Spleen (tissue), 11 donors: ENCODE results near the gene TAT. TPM values are rescaled to one million over a fixed set of nuclear protein-coding genes. Genes with fewer than 3 reads are reported as not detected.
"Not testable (repeated sequence)": the region's sequence is repeated elsewhere in the genome, so short reads cannot be mapped to it uniquely, and the experiment has no call there.

Source experiments
- DNase-seq: peaks from one replicate; pipeline ENCODE4 v3.0.0-alpha.2; 2020
- H3K27ac ChIP-seq, 8 donors: fragments of 200-600 bp; sonication (generic) in 7 of 8; 1 replicate in 4 of 8; 2 replicates in 4 of 8; pipeline versions ENCODE4 v1.5.0 to v1.8.0; 2016 to 2021; ENCODE audit warnings: inconsistent platforms in 4 of 8, mild to moderate bottlenecking in 4 of 8, moderate library complexity in 1 of 8
- H3K27me3 ChIP-seq, 7 donors: fragments of 200-600 bp; sonication (generic) in 6 of 7; replicated peaks in 1 of 7; 1 replicate in 4 of 7; 2 replicates in 3 of 7; pipeline versions ENCODE4 v1.5.0 to v1.8.0; 2016 to 2021; ENCODE audit warnings: inconsistent platforms in 3 of 7, mild to moderate bottlenecking in 1 of 7
- H3K36me3 ChIP-seq, 6 donors: fragments of 200-600 bp; sonication (generic) in 5 of 6; 1 replicate in 4 of 6; 2 replicates in 2 of 6; pipeline versions ENCODE4 v1.5.0 to v1.8.0; 2016 to 2021; ENCODE audit warnings: inconsistent platforms in 2 of 6
- H3K4me1 ChIP-seq, 6 donors: fragments of 200-600 bp; sonication (generic) in 5 of 6; 1 replicate in 3 of 6; 2 replicates in 3 of 6; pipeline versions ENCODE4 v1.5.0 to v1.8.0; 2016 to 2021; ENCODE audit warnings: inconsistent platforms in 3 of 6
- H3K4me3 ChIP-seq, 8 donors: fragments of 200-600 bp; sonication (generic) in 7 of 8; 1 replicate in 4 of 8; 2 replicates in 4 of 8; pipeline versions ENCODE4 v1.5.0 to v1.8.0; 2016 to 2021; ENCODE audit warnings: inconsistent platforms in 4 of 8, mild to moderate bottlenecking in 4 of 8, moderate library complexity in 2 of 8
- H3K9me3 ChIP-seq, 8 donors: fragments of 200-600 bp; sonication (generic) in 7 of 8; 1 replicate in 4 of 8; 2 replicates in 4 of 8; pipeline versions ENCODE4 v1.5.0 to v1.8.0; 2016 to 2021; ENCODE audit warnings: inconsistent platforms in 4 of 8
- CTCF ChIP-seq, 11 experiments: fragments of 200-600 bp in 7 of 11; fragments of 450-650 bp in 4 of 11; sonication (generic) in 4 of 11; IDR thresholded peaks in 8 of 11; conservative IDR thresholded peaks in 3 of 11; 1 replicate in 7 of 11; 2 replicates in 4 of 11; pipeline versions ENCODE4 v1.4.0 to v1.8.0; 2016 to 2021; ENCODE audit warnings: antibody characterized with exemption in 11 of 11, inconsistent platforms in 4 of 11, mild to moderate bottlenecking in 1 of 11
- POLR2A ChIP-seq, 3 donors: fragments of 450-650 bp; IDR thresholded peaks; one replicate each; pipeline ENCODE4 v1.5.1; 2017; ENCODE audit warnings: antibody characterized with exemption in 3 of 3, mild to moderate bottlenecking in 1 of 3
- POLR2AphosphoS5 ChIP-seq, 3 donors: sonication (generic); formaldehyde crosslinking; IDR thresholded peaks; one replicate each; pipeline ENCODE4 v1.5.1; 2017; ENCODE audit warnings: antibody characterized with exemption in 3 of 3
- WGBS, 5 donors: extraction: QIAGEN DNeasy Blood & Tissue Kit in 3 of 5; methylation state at CpG; one replicate each; pipeline versions ENCODE4 v1.1.5 to v1.1.7; 2013 to 2018; 5-methylcytosine and 5-hydroxymethylcytosine counted together
- intact Hi-C: fragments of 100-400 bp; cut with DNase I; formaldehyde crosslinking; loops from one replicate; pipeline ENCODE4 v1.15.0; 2023; ENCODE audit warnings: low total_unique reads
- polyA plus RNA-seq, 3 donors: library from polyadenylated mRNA; stranded (reverse); fragments of 200-250 nt; gene quantifications; one replicate each; pipeline ENCODE4 v1.2.1, GENCODE V29; 2013
- total RNA-seq, 7 donors: library from RNA; depleted of rRNA in 3 of 7; stranded (reverse); fragments of >200 nt in 3 of 7; fragmentation: NEBNext Ultra II Directional in 4 of 7; extraction: Animal tissue kit (Norgen Biotek cat#: 25700) in 4 of 7; gene quantifications; one replicate each; pipeline versions ENCODE4 v1.1.0 to v1.2.1, GENCODE V29; 2016 to 2021
- donor health status: healthy with polysubstance abuse.
- donor health status: DM: no; HTN: no; CAD: no; lungs with moderate emphysema.
- donor health status: DM: no; HTN: no; CAD: no.
- donor health status: Bipolar disorder and iron deficiency.
- donor health status: healthy.
- donor health status: DM: no; HTN: no; CAD: no.
- donor health status: DM: yes; HTN: yes; CAD: no.

Gene TAT
- total and polyA plus RNA-seq, 10 donors: 0.08 to 0.30 (median 0.16) TPM; not detected in 7

- DNase-seq: peak; percentile 27
- WGBS, 5 donors: 72 to 91% (median 83%) methylated on average over 4 of the region's 4 CpGs
- Histone ChIP-seq H3K27ac (no peak overlapping the region), H3K9me3 (no peaks in the 10 kb centered on the region), H3K36me3 (no peaks in the 10 kb centered on the region), H3K4me3 (no peak overlapping the region), H3K4me1 (peaks cover 0 to 9% (median 4%) of the 10 kb centered on the region in 6 donors), H3K27me3 (peaks cover 0 to 33% (median 0%) of the 10 kb centered on the region in 7 donors)
- intact Hi-C loops: loop anchor here (5.0 kb wide), 1 partner anchor 198 kb away; no protein-coding TSS in a partner anchor
- TF ChIP-seq POLR2AphosphoS5 (IDR thresholded peaks at IDR 0.05) (no peak), POLR2A (IDR thresholded peaks at IDR 0.05) (no peak)
Observed at GRCh38 chr16:71610447-71610846, 33.6 kb upstream of the TAT start.

GRCh38 chr16:71609066-71609465 lies 32.2 kb upstream of the TAT start:
- no peak for DNase-seq
- no peak for TF ChIP-seq CTCF (IDR thresholded peaks at IDR 0.05 in 8 of 11, conservative IDR thresholded peaks at IDR 0.05 in 3 of 11)
- no peak for TF ChIP-seq POLR2A (IDR thresholded peaks at IDR 0.05)
- no peak for TF ChIP-seq POLR2AphosphoS5 (IDR thresholded peaks at IDR 0.05)
- Histone ChIP-seq H3K9me3 (no peaks in the 10 kb centered on the region), H3K4me1 (peaks cover 0 to 9% (median 4%) of the 10 kb centered on the region in 6 donors), H3K27ac (no peak overlapping the region), H3K27me3 (peaks cover 0 to 20% (median 0%) of the 10 kb centered on the region in 7 donors), H3K36me3 (no peaks in the 10 kb centered on the region), H3K4me3 (no peak overlapping the region)
- 35 to 52% (median 47%) methylated on average over 2 of the region's 2 CpGs for WGBS, 5 donors
- intact Hi-C loops: no loop called here

GRCh38 chr16:71600822-71601221 lies 23.9 kb upstream of the TAT start:
- no peaks in the 10 kb centered on the region for H3K27me3 ChIP-seq
- no peak overlapping the region for H3K27ac ChIP-seq
- DNase-seq: no peak
- H3K36me3 ChIP-seq: no peaks in the 10 kb centered on the region
- TF ChIP-seq CTCF (IDR thresholded peaks at IDR 0.05 in 8 of 11, conservative IDR thresholded peaks at IDR 0.05 in 3 of 11) (no peak), POLR2AphosphoS5 (IDR thresholded peaks at IDR 0.05) (no peak), POLR2A (IDR thresholded peaks at IDR 0.05) (no peak)
- H3K4me3 ChIP-seq: no peak overlapping the region
- no peaks in the 10 kb centered on the region for H3K9me3 ChIP-seq
- H3K4me1 ChIP-seq: no peaks in the 10 kb centered on the region
- intact Hi-C loops: no loop called here
- WGBS, 5 donors: 75 to 88% (median 78%) methylated on average over 6 to 8 of the region's 8 CpGs

GRCh38 chr16:71598426-71598825 lies 21.5 kb upstream of the TAT start:
- H3K27ac ChIP-seq, H3K4me3 ChIP-seq, H3K9me3 ChIP-seq, intact Hi-C loops, DNase-seq, H3K4me1 ChIP-seq, H3K36me3 ChIP-seq, H3K27me3 ChIP-seq: not testable (repeated sequence)
- WGBS, 5 donors: 51 to 68% (median 58%) methylated on average over 2 of the region's 2 CpGs

- H3K9me3 ChIP-seq, intact Hi-C loops, DNase-seq, H3K4me1 ChIP-seq, H3K27me3 ChIP-seq, H3K4me3 ChIP-seq, H3K36me3 ChIP-seq, H3K27ac ChIP-seq: not testable (repeated sequence)
- 85 to 93% (median 90%) methylated on average over 6 to 7 of the region's 7 CpGs for WGBS, 5 donors
Observed at GRCh38 chr16:71595340-71595826, 18.5 kb upstream of the TAT start.
